Fibroblast of upper back skin (primary cell): ENCODE measurements around the gene CADPS.

Source experiments
- DNase-seq: peaks from one replicate; pipeline ENCODE4 v3.0.0-alpha.2; 2013

The CADPS gene

DNA sequence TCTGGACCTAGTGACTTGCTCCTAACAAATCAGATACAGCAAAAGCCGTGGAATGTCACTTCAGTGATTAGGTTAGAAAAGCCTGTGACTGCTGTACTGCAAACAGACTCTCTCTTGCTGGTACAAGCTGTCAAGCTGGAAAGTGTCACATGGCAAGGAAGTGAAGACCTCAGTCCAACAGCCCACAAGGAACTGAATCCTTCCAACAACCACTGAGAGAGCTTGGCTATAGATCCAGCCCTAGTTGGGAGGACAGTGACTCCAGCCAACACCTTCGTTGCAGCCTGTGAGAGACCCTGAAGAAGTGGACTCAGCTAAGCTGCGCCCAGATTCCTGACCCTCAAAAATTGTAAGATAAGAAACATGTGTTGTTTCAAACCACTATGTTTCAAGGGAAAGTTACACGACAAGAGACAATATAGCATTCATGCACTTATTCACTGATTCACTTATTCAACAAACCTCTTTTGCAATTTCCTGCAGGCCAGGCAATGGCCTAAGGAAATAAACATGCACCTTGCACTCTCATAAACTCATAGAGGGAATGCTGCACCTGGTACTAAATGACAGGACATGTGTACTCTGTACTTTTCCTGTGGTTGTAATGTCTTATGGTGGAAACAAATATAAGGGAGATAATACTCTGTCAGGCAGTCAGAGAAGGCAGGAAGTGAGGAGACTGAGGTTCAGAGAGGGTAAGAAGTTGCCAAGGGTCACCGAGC, 142.9 kb downstream of the CADPS start:
- DNase-seq: no peak

- no peak for DNase-seq
Observed at GRCh38 chr3:62727981-62728380, 147.2 kb downstream of the CADPS start.

- peak; percentile 78 for DNase-seq
Observed at GRCh38 chr3:62727536-62727935, 147.7 kb downstream of the CADPS start.

GRCh38 chr3:62724503-62724902, 150.7 kb downstream of the CADPS start:
- DNase-seq: peak; percentile 16

- DNase-seq: no peak
Observed at GRCh38 chr3:62723914-62724217, 151.3 kb downstream of the CADPS start.

- DNase-seq: no peak
Observed at GRCh38 chr3:62723166-62723913, 151.9 kb downstream of the CADPS start.

- DNase-seq: no peak
Observed at GRCh38 chr3:62722344-62722743, 152.9 kb downstream of the CADPS start.

GRCh38 chr3:62718515-62719320, 156.5 kb downstream of the CADPS start:
- DNase-seq: peak; percentile 83

- peak; percentile 31 for DNase-seq
Observed at GRCh38 chr3:62718011-62718410, 157.2 kb downstream of the CADPS start.

- DNase-seq: peak; percentile 70
Observed at GRCh38 chr3:62712746-62713145, 162.5 kb downstream of the CADPS start.

GRCh38 chr3:62710751-62711150, 164.5 kb downstream of the CADPS start:
- DNase-seq: no peak

GRCh38 chr3:62708638-62709373, 166.4 kb downstream of the CADPS start:
- no peak for DNase-seq

DNA sequence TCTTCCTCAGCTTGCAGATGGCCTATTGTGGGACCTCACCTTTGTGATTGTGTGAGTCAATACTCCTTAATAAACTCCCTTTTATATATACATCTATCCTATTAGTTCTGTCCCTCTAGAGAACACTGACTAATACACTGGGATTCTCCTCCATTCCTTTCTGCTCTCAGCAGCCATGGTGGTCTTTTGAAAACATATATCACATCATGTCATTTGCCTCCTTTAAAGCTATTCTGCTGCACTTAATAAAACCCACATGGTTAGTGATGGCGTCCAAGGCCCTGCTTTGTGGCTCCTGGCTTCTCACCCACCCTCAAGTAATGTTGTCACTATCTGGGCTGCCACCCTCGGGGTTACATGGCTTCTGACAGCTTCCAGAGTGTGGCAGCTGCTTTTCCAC, 169.5 kb downstream of the CADPS start:
- peak; percentile 68 for DNase-seq

DNA sequence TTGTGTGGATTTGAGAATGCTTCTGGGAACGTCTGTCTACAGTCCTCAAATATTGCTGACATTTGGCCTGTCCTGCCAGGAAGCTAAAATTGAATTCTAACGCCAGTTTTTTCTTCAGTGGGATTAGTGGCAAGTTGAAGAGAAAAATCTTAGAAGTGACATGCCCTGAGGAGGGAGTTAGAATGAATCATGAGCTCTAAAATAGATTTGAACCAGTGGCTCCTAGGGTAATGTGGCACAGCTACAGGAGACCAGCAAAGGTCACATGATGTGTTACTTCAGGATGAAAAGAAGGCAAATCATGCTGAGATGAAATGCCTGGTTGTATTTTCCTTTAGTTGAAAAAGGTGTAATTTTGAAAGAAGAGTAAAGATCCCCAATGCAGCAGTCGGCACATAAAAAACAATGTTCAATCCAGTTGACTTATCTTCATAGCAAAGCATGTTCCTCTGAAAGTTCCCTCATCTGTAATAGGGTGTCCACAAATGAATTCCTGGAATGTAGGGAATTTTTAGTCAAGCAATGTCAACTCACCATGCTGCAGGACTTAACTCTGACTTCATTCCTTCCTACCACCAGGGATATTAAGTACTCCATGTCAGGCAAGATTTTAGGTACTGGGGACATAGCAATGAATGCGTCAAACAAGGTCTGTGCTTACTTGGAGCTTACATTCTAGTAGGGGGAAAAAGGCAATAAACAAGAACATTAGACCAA, 171.6 kb downstream of the CADPS start:
- peak; percentile 73 for DNase-seq

- DNase-seq: no peak
Observed at GRCh38 chr3:62700357-62700756, 174.9 kb downstream of the CADPS start.

DNA sequence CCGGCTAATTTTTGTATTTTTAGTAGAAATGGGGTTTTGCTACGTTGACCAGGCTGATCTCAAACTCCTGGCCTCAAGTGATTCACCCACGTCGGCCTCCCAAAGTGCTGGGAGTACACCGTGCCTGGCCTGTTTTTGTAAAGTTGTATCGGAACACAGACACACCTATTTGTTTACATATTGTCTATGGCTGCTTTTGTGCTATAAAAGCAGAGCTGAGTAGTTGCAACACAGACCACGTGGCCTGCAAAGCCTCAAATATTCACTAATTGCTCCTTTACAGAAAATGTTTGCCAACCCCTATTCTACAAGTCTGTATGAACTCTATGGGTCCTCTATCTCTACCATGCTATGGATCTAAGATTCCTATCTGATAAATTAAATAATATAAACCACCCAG, 175.5 kb downstream of the CADPS start:
- DNase-seq: no peak

DNA sequence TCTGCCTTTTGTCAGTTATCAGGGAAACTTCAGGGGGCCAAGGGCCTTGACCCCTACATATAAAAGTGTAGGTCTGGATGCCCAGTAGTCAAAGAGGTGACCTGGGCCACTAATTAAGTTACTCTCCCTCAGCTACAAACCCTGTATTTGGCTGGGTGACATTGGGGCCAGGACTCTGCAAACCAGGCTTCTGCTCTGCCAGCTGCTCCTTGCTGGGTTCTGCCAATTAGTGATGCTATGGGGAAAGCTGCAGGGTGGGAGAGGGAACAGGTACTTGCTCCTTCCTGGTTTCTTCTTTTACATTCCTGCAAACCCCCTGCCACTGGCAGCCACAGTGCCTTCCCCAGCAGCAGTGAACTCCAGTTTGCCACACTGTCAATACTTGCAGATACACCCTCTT, 179.2 kb downstream of the CADPS start:
- no peak for DNase-seq

DNA sequence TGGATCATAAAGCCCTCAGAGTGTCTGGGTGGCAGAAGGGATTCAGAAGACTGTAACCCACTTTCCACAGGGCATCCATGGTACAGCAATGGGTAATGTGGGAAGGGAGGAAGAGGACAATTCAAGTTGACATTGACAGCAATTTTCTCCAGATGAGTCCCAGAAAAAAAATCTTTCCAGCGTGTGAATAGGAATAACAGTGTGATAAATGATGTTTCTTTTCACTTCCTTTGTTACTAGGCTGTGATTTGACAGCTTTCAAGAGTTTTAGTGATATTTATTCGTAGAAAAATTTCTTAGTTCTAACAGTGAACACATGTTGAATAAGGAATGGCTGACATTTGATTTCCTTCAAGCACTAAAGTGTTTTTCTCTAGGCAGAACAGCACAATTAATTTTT, 186.4 kb downstream of the CADPS start:
- no peak for DNase-seq

DNA sequence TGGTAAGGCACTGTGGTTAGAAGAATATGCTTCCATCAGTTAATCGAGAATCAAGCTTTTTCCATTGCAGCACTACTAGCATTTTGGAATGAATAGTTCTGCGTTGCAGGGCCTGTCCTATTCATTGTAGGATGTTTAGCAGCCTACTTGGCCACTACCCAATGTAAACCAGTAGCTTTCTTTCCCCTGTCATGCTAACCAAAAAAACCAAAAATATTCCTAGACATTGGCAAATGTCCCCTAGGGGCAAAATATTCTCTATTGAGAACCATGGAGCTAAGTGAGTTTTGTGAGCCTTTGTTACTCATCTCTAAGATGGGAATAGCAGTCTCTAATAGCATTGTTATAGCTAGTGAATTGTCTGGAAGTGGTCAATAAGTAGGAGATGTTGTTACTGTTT, 187.2 kb downstream of the CADPS start:
- peak; percentile 71 for DNase-seq

DNA sequence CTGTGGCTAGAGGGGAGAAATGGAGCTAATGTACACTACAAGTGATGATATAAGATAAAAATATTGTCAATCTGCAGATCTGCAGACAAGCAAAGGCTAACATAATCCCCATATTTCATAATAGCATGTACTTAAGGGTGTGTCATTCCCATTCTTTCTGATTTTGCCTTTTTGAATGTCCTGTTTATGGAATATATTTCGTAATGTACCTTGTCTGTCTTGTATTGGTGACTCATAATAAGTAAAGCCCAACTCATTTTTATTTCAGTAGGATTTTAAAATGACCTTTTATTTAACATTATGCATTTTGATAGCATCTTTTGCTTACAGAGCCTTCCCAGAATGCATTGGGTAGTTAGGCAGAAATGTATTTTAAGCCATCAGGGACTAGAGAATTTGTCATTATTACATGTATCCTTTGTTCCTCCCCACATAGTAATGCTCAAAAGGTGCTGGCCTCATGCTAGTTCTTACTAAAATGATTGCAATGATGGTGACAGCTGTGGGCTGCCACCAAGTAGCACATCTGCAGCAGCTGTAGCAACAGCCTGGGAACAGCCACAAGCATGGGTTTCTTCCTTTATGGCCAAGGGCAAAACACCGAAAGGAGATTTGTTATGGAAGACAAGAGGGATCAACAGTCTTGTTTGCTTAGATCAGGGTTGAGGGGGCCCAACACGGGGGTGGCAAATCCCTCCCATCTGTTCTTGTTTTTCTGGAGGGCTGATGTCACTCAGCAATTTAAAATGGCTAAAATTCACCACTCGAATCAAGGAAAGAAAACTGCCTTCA, 188.5 kb downstream of the CADPS start:
- peak; percentile 71 for DNase-seq

GRCh38 chr3:62682826-62683225, 192.4 kb downstream of the CADPS start:
- DNase-seq: no peak

- no peak for DNase-seq
Observed at GRCh38 chr3:62679988-62680387, 195.2 kb downstream of the CADPS start.
